ENCODE results near the gene KPNA6. TPM values are rescaled to one million over a fixed set of nuclear protein-coding genes. Genes with fewer than 3 reads are reported as not detected.
A peak's percentile ranks its signal among the peaks of the same experiment; 100 is the strongest.
"Not testable (repeated sequence)": the region's sequence is repeated elsewhere in the genome, so short reads cannot be mapped to it uniquely, and the experiment has no call there.

KPNA6 gene
- total RNA-seq, 1 experiment from 2014 or later, result 79.9 TPM

GRCh38 chr1:32138965-32139364 lies 31.1 kb downstream of the KPNA6 start:
- CTCF ChIA-PET, result interaction anchor here (1.3 kb wide), 1 partner anchor 11 kb away, joined by 5 read pairs; no protein-coding TSS in a partner anchor
- peak overlapping the region; percentile 34; the same call in 1 of the 2 replicates for H3K27ac ChIP-seq (ENCODE audit: low read depth, low read length)
- ATAC-seq (peak; percentile 75), DNase-seq (ENCODE audit: low read depth, low spot score) (no peak)
- no peaks in the 10 kb centered on the region for H3K36me3 ChIP-seq (ENCODE audit: control insufficient read depth in 1 of 2, insufficient read depth in 2 of 2, low read length in 2 of 2)
- no peak for TF ChIP-seq SRF (IDR thresholded peaks at IDR 0.05; ENCODE audit: low read depth)
- no peak for TF ChIP-seq EZH2phosphoT487 (IDR thresholded peaks at IDR 0.05; ENCODE audit: borderline replicate concordance)
- peak; percentile 39; the same call in 1 of the 2 replicates for TF ChIP-seq FOSL1 (IDR thresholded peaks at IDR 0.05; ENCODE audit: low read depth)
- intact Hi-C loops (cut with micrococcal nuclease), result no loop called here
- no peaks in the 10 kb centered on the region for H3K27me3 ChIP-seq (ENCODE audit: insufficient read depth, low read length)
- no peak overlapping the region for H2AFZ ChIP-seq (ENCODE audit: low read depth, low read length, poor library complexity, severe bottlenecking)
- RAD21 ChIA-PET (ENCODE audit: low non-redundant PET in 1 of 2, low total read pairs in 2 of 2, uncharacterized antibody in 2 of 2, unreplicated experiment in 2 of 2), result interaction anchor here in 1 of 2 experiments (0.6 kb wide), 1 partner anchor 14 kb away, joined by 3 read pairs; no protein-coding TSS in a partner anchor
- H3K4me3 ChIP-seq (replicated peaks in 1 of 2; ENCODE audit: low read depth in 1 of 2, low read length in 2 of 2), result peak overlapping the region in 1 of 2 experiments; percentile 25; a peak in 2 of 4 replicates
- H3K9me3 ChIP-seq (ENCODE audit: control insufficient read depth in 1 of 2, insufficient read depth in 1 of 2, low read depth in 1 of 2, low read length in 2 of 2), result no peaks in the 10 kb centered on the region
- POLR2A ChIA-PET, result interaction anchor here (1.0 kb wide), 1 partner anchor 9 kb away, joined by 6 read pairs; no protein-coding TSS in a partner anchor
- H3K4me2 ChIP-seq (ENCODE audit: low read length), result peak overlapping the region; percentile 66
- H3K4me1 ChIP-seq (ENCODE audit: control insufficient read depth in 1 of 2, insufficient read depth in 2 of 2, low read length in 2 of 2), result peaks cover 30 to 44% of the 10 kb centered on the region in 2 experiments
- no TSS peak for BruUV-seq (replicated peaks)
- H3K79me2 ChIP-seq (ENCODE audit: insufficient read depth, low read length), result peaks cover 99% of the 10 kb centered on the region
- H3K9ac ChIP-seq (ENCODE audit: low read length), result peak overlapping the region; percentile 1; the same call in 1 of the 2 replicates
- H4K20me1 ChIP-seq (ENCODE audit: insufficient read depth), result 0 out of 2 replicates have a peak, but pooled peaks cover 4% of the 10 kb centered on the region
- no peaks in the 10 kb centered on the region for H3K9me2 ChIP-seq (ENCODE audit: insufficient read depth)

- no peaks in the 10 kb centered on the region for H3K36me3 ChIP-seq (ENCODE audit: control insufficient read depth in 1 of 2, insufficient read depth in 2 of 2, low read length in 2 of 2)
- ATAC-seq (peak; percentile 41; the same call in 1 of the 2 replicates), DNase-seq (ENCODE audit: low read depth, low spot score) (no peak)
- RAD21 ChIA-PET (ENCODE audit: low non-redundant PET in 1 of 2, low total read pairs in 2 of 2, uncharacterized antibody in 2 of 2, unreplicated experiment in 2 of 2), result no interaction called here
- intact Hi-C loops (cut with micrococcal nuclease), result no loop called here
- peaks cover 98% of the 10 kb centered on the region for H3K79me2 ChIP-seq (ENCODE audit: insufficient read depth, low read length)
- peaks cover 9% of the 10 kb centered on the region; the same call in 1 of the 2 replicates for H4K20me1 ChIP-seq (ENCODE audit: insufficient read depth)
- POLR2A ChIA-PET, result no interaction called here
- H3K9me3 ChIP-seq (ENCODE audit: control insufficient read depth in 1 of 2, insufficient read depth in 1 of 2, low read depth in 1 of 2, low read length in 2 of 2), result no peaks in the 10 kb centered on the region
- H3K4me3 ChIP-seq (replicated peaks in 1 of 2; ENCODE audit: low read depth in 1 of 2, low read length in 2 of 2), result no peak overlapping the region
- H3K27ac ChIP-seq (ENCODE audit: low read depth, low read length), result no peak overlapping the region
- no peak overlapping the region for H2AFZ ChIP-seq (ENCODE audit: low read depth, low read length, poor library complexity, severe bottlenecking)
- CTCF ChIA-PET, result no interaction called here
- no peaks in the 10 kb centered on the region for H3K9me2 ChIP-seq (ENCODE audit: insufficient read depth)
- H3K4me1 ChIP-seq (ENCODE audit: control insufficient read depth in 1 of 2, insufficient read depth in 2 of 2, low read length in 2 of 2), result peaks cover 21 to 33% of the 10 kb centered on the region in 2 experiments
- BruUV-seq (replicated peaks), result no TSS peak
- H3K27me3 ChIP-seq (ENCODE audit: insufficient read depth, low read length), result no peaks in the 10 kb centered on the region
- H3K4me2 ChIP-seq (ENCODE audit: low read length), result no peak overlapping the region
- H3K9ac ChIP-seq (ENCODE audit: low read length), result peak overlapping the region; percentile 10; the same call in 1 of the 2 replicates
- no peak for TF ChIP-seq ZFX (IDR thresholded peaks at IDR 0.05)
- TF ChIP-seq CBX3 (IDR thresholded peaks at IDR 0.05; ENCODE audit: low read depth), result no peak
- TF ChIP-seq SP1 (IDR thresholded peaks at IDR 0.05; ENCODE audit: low read depth), result no peak
- TF ChIP-seq ZNF274 (IDR thresholded peaks at IDR 0.05; ENCODE audit: low read depth, low read length), result no peak
- TF ChIP-seq POLR2AphosphoS5 (IDR thresholded peaks at IDR 0.05; ENCODE audit: low read depth, low read length), result no peak
- TF ChIP-seq SIN3A (IDR thresholded peaks at IDR 0.05; ENCODE audit: low read depth), result no peak
- TF ChIP-seq EZH2phosphoT487 (IDR thresholded peaks at IDR 0.05; ENCODE audit: borderline replicate concordance), result no peak
- no peak for TF ChIP-seq CTCF (IDR thresholded peaks at IDR 0.05 in 2 of 3, conservative IDR thresholded peaks at IDR 0.05 in 1 of 3; ENCODE audit: borderline replicate concordance in 1 of 3, insufficient read depth in 1 of 3, low read depth in 2 of 3, low read length in 2 of 3)
Measured at GRCh38 chr1:32142446-32143301, 34.8 kb downstream of the KPNA6 start.

GRCh38 chr1:32143302-32143695 lies 35.4 kb downstream of the KPNA6 start:
- intact Hi-C loops (cut with micrococcal nuclease); H3K9me2 ChIP-seq (ENCODE audit: insufficient read depth); H3K4me2 ChIP-seq (ENCODE audit: low read length); POLR2A ChIA-PET; H3K27me3 ChIP-seq (ENCODE audit: insufficient read depth, low read length); H3K4me3 ChIP-seq (replicated peaks in 1 of 2; ENCODE audit: low read depth in 1 of 2, low read length in 2 of 2); H2AFZ ChIP-seq (ENCODE audit: low read depth, low read length, poor library complexity, severe bottlenecking); DNase-seq (ENCODE audit: low read depth, low spot score); ATAC-seq; RAD21 ChIA-PET (ENCODE audit: low non-redundant PET in 1 of 2, low total read pairs in 2 of 2, uncharacterized antibody in 2 of 2, unreplicated experiment in 2 of 2); H3K27ac ChIP-seq (ENCODE audit: low read depth, low read length); H3K36me3 ChIP-seq (ENCODE audit: control insufficient read depth in 1 of 2, insufficient read depth in 2 of 2, low read length in 2 of 2); CTCF ChIA-PET; BruUV-seq (replicated peaks); H3K9me3 ChIP-seq (ENCODE audit: control insufficient read depth in 1 of 2, insufficient read depth in 1 of 2, low read depth in 1 of 2, low read length in 2 of 2); H4K20me1 ChIP-seq (ENCODE audit: insufficient read depth); H3K9ac ChIP-seq (ENCODE audit: low read length): not testable (repeated sequence)
- Histone ChIP-seq H3K4me1 (ENCODE audit: control insufficient read depth in 1 of 2, insufficient read depth in 2 of 2, low read length in 2 of 2) (peaks cover 21 to 27% of the 10 kb centered on the region in 2 experiments), H3K79me2 (ENCODE audit: insufficient read depth, low read length) (peaks cover 98% of the 10 kb centered on the region)
